PC-3 (cell line): ENCODE results near the gene KHDRBS2.

Experiments
- CTCF ChIP-seq: fragments of 300-600 bp; sonication (generic); conservative IDR thresholded peaks from 2 replicates; pipeline ENCODE4 v1.5.1; 2017; ENCODE audit warnings: antibody characterized with exemption, low read depth, mild to moderate bottlenecking, low read length
- EZH2 ChIP-seq: fragments of 300-600 bp; sonication (generic); IDR thresholded peaks from one replicate; pipeline ENCODE4 v1.6.1; 2017; ENCODE audit warnings: antibody characterized with exemption, mild to moderate bottlenecking, low read length; ENCODE audit not compliant: unreplicated experiment

- no peak for TF ChIP-seq CTCF
- TF ChIP-seq EZH2 = no peak
Measured at GRCh38 chr6:62037445-62037844, 248.6 kb downstream of the KHDRBS2 start.
